Ovary (tissue), 3 donors: Measurements from ENCODE around the gene GRIK5.

Experiments
- POLR2A ChIP-seq: fragments of 450-650 bp; IDR thresholded peaks from one replicate; pipeline ENCODE4 v1.6.1; 2017; ENCODE audit warnings: antibody characterized with exemption, mild to moderate bottlenecking, moderate library complexity
- TF ChIP-seq, protein P1 (sequence below), 3 donors: fragments of 450-650 bp in 2 of 3; fragments of 200-600 bp in 1 of 3; IDR thresholded peaks; one replicate each; pipeline versions ENCODE4 v1.5.1 to v1.8.0; 2016 to 2022; ENCODE audit warnings: antibody characterized with exemption in 3 of 3, mild to moderate bottlenecking in 1 of 3
- donor health status: DM: no; HTN: no; CAD: no.

DNA sequence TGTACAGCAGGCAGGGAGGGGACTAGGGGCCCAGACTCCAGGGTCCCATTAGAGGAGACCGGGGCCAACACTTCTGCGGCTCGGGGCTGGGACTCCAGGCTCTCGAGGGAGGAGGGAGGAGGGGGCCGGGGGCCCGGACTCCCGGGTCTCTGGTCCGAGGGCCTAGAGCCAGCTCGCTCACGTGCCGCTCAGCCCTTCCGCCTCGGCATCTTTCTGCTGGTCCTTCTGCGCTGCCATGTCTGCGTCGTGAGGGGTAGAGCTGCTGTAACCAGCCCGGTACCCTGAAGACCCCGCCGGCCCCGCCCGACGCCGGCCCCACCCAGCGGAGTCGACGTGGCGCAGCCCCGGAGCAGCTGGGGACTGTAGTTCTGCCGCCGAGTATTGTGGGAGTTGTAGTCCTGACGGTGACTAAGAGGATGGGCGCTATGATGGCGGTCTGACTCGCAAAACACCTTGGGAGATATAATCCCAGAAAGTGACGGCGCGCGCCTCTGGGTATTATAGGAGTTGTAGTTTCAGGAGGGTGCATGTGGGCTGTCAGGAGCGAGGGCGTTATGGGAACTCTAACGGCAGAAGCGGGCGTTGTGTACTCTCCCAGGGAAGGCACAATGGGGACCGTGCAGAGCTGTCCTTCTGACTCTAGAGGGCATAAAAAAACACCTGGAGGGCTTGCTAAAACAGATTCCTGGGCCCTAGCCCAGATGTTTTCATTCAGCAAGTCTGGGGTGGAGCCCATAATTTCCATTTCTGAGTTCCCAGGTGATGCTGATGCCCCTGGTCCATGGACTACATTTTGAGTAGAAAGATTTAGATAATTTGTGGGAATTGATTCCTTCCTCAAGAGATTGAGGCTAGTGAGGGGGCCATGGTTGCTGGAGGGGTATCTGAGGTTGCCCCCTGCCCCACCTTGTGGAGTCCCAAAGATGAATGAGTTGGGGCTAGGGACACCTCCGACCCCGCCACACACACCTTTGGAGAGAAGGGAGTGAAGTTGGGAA is 110.7 kb downstream of the GRIK5 start, which contains the start of gene RABAC1:
- TF ChIP-seq, protein P1, sequence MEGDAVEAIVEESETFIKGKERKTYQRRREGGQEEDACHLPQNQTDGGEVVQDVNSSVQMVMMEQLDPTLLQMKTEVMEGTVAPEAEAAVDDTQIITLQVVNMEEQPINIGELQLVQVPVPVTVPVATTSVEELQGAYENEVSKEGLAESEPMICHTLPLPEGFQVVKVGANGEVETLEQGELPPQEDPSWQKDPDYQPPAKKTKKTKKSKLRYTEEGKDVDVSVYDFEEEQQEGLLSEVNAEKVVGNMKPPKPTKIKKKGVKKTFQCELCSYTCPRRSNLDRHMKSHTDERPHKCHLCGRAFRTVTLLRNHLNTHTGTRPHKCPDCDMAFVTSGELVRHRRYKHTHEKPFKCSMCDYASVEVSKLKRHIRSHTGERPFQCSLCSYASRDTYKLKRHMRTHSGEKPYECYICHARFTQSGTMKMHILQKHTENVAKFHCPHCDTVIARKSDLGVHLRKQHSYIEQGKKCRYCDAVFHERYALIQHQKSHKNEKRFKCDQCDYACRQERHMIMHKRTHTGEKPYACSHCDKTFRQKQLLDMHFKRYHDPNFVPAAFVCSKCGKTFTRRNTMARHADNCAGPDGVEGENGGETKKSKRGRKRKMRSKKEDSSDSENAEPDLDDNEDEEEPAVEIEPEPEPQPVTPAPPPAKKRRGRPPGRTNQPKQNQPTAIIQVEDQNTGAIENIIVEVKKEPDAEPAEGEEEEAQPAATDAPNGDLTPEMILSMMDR (IDR thresholded peaks at IDR 0.05), result no peak
- peak; percentile 48 for TF ChIP-seq POLR2A
